ENCODE measurements around the gene TBC1D20.

The TBC1D20 gene

GRCh38 chr20:437787-438486 is 24.4 kb downstream of the TBC1D20 start:
- DNase-seq (ENCODE audit: low spot score) = no peak
- H3K4me1 Mint-ChIP-seq (ENCODE audit: low read depth) = peaks cover 58% of the 10 kb centered on the region
- no peak overlapping the region for H3K27ac Mint-ChIP-seq
- peak overlapping the region; percentile 81 for H3K4me3 Mint-ChIP-seq
- no peaks in the 10 kb centered on the region for H3K9me3 Mint-ChIP-seq
- peaks cover 79% of the 10 kb centered on the region for H3K36me3 Mint-ChIP-seq (ENCODE audit: low read depth)
- no peaks in the 10 kb centered on the region for H3K27me3 Mint-ChIP-seq (ENCODE audit: low read depth)

DNA sequence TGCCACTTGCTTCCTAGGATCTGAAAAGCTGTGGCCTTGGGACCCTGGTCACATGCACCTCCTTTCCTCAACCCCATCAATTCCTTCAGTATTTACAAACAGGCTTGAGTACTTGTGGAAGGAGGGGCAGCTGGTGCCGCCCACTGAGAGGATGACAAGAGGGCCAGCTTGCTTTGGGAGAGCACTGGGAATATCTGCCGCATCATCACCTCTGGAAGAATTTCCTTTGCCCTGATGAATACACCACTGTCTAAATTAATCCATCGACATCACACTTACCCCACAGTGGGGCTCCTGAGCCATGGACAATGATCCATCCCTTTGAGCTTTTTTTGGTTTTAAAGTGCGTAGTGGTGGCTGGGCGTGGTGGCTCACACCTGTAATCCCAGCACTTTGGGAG is 25.9 kb downstream of the TBC1D20 start:
- Mint-ChIP-seq H3K27me3 (ENCODE audit: low read depth) (no peaks in the 10 kb centered on the region), H3K9me3 (no peaks in the 10 kb centered on the region), H3K27ac (no peak overlapping the region), H3K4me1 (ENCODE audit: low read depth) (peaks cover 60% of the 10 kb centered on the region), H3K36me3 (ENCODE audit: low read depth) (peaks cover 70% of the 10 kb centered on the region), H3K4me3 (no peak overlapping the region)
- no peak for DNase-seq (ENCODE audit: low spot score)

- Mint-ChIP-seq H3K27ac (no peak overlapping the region), H3K36me3 (ENCODE audit: low read depth) (peaks cover 67% of the 10 kb centered on the region), H3K9me3 (no peaks in the 10 kb centered on the region), H3K4me3 (no peak overlapping the region), H3K27me3 (ENCODE audit: low read depth) (no peaks in the 10 kb centered on the region), H3K4me1 (ENCODE audit: low read depth) (peaks cover 57% of the 10 kb centered on the region)
- no peak for DNase-seq (ENCODE audit: low spot score)
Observed at GRCh38 chr20:435558-435957, 26.8 kb downstream of the TBC1D20 start.

GRCh38 chr20:434661-435419 is 27.5 kb downstream of the TBC1D20 start:
- Mint-ChIP-seq H3K9me3 (no peaks in the 10 kb centered on the region), H3K4me1 (ENCODE audit: low read depth) (peaks cover 53% of the 10 kb centered on the region), H3K4me3 (peak overlapping the region; percentile 48), H3K36me3 (ENCODE audit: low read depth) (peaks cover 68% of the 10 kb centered on the region), H3K27me3 (ENCODE audit: low read depth) (no peaks in the 10 kb centered on the region), H3K27ac (no peak overlapping the region)
- DNase-seq (ENCODE audit: low spot score) = no peak

DNA sequence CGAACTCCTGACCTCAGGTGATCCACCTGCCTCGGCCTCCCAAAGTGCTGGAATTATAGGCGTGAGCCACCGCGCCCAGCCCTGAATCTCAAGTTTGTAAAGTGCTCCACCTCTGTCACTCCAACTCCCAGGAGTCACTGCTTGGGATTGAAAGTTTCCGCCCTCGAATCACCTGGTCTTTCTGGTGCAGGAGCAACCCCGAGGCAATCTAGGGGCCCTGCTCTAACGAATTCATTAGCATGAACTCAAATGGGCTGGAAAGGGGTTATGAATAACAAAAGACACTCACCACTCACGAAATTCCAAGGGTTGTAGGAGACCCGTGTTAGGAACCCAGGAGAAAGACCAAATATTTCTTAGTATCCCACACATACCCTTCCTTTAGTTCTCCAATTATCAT is 28.1 kb downstream of the TBC1D20 start:
- DNase-seq (ENCODE audit: low spot score) = no peak
- Mint-ChIP-seq H3K4me3 (peak overlapping the region; percentile 48), H3K4me1 (ENCODE audit: low read depth) (peaks cover 47% of the 10 kb centered on the region), H3K27ac (no peak overlapping the region), H3K36me3 (ENCODE audit: low read depth) (peaks cover 68% of the 10 kb centered on the region), H3K27me3 (ENCODE audit: low read depth) (no peaks in the 10 kb centered on the region), H3K9me3 (no peaks in the 10 kb centered on the region)

GRCh38 chr20:433300-433975 is 28.9 kb downstream of the TBC1D20 start:
- H3K4me3 Mint-ChIP-seq = peak overlapping the region; percentile 62
- peaks cover 65% of the 10 kb centered on the region for H3K36me3 Mint-ChIP-seq (ENCODE audit: low read depth)
- H3K27me3 Mint-ChIP-seq (ENCODE audit: low read depth) = no peaks in the 10 kb centered on the region

GRCh38 chr20:432677-433299 is 29.5 kb downstream of the TBC1D20 start:
- H3K27ac Mint-ChIP-seq = peak overlapping the region; percentile 89
- peaks cover 63% of the 10 kb centered on the region for H3K36me3 Mint-ChIP-seq (ENCODE audit: low read depth)
- H3K27me3 Mint-ChIP-seq (ENCODE audit: low read depth) = no peaks in the 10 kb centered on the region
- H3K4me3 Mint-ChIP-seq = peak overlapping the region; percentile 62
- peaks cover 33% of the 10 kb centered on the region for H3K4me1 Mint-ChIP-seq (ENCODE audit: low read depth)
- DNase-seq (ENCODE audit: low spot score) = no peak
- H3K9me3 Mint-ChIP-seq = no peaks in the 10 kb centered on the region

More at GRCh38 chr20:433300-433975, 28.9 kb downstream of the TBC1D20 start:
- Mint-ChIP-seq H3K4me1 (ENCODE audit: low read depth) (peaks cover 39% of the 10 kb centered on the region), H3K27ac (peak overlapping the region; percentile 89), H3K9me3 (no peaks in the 10 kb centered on the region)
- DNase-seq (ENCODE audit: low spot score) = peak; percentile 84

DNA sequence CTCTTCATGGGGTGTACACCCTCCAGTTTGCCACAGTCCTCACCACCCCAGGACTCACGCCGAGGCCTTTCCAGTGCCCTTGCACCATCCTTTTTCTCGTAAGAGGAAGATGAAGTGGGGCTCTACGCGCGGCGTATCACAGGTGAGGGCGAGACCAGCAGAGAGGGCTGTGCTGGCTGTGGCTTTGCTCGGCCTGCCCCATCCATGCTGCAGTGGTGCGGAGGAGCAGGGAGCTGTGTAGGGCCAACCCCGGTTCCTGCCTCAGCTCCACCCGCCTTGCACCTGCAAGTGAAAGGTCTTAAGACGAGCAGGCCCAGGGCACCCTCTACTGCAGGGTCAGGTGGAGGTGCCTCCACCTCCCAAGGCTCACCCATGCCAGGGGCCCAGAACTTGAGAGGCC is 30.1 kb downstream of the TBC1D20 start:
- Mint-ChIP-seq H3K4me3 (no peak overlapping the region), H3K9me3 (no peaks in the 10 kb centered on the region), H3K36me3 (ENCODE audit: low read depth) (peaks cover 64% of the 10 kb centered on the region), H3K27ac (peak overlapping the region; percentile 65), H3K27me3 (ENCODE audit: low read depth) (no peaks in the 10 kb centered on the region), H3K4me1 (ENCODE audit: low read depth) (peaks cover 28% of the 10 kb centered on the region)
- DNase-seq (ENCODE audit: low spot score) = no peak

DNA sequence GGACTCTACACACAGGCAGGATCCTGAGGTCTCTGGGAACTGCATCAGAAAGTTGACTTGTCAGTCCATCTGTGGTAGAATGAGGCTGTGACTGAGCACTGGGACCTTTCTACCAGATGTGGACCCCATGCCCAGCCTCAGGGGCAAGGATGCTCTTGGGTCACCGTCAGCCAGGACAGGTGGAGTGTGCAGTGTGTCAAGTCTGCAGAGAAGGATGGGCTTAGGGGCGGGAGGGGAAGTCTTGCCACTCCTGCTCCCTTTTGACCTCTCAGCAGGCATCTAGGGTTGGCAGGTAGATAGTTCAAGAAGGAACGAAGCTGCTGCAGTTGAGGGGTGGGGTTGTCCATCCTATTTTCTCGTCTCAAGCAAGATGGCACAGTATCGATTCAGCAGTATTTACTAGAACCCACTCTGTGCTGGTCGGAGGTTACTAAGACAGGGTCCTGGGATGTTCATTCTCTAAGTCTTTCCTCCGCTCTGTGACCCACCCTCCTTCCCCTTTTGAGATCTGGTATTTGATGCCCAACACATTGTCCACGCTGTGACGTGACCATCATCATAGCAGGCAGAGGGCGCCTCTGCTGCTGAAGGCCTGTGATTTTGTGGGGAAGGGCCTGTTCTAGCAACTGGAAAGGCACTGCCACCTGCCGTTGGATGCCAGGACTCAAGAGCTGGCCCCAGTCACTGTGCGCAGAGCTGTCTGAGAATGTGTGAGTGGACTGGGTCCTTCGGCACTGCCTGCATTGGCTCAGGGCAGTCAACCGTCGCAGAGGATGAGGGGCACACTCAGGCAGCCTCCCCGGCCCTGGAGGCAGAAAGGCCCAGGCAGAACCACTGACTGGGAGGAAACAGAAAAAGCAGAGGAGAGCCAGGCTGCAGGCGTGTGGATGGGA is 31.1 kb downstream of the TBC1D20 start:
- Mint-ChIP-seq H3K9me3 (no peaks in the 10 kb centered on the region), H3K27ac (peak overlapping the region; percentile 64), H3K4me3 (no peak overlapping the region), H3K36me3 (ENCODE audit: low read depth) (peaks cover 59% of the 10 kb centered on the region), H3K4me1 (ENCODE audit: low read depth) (peaks cover 28% of the 10 kb centered on the region), H3K27me3 (ENCODE audit: low read depth) (no peaks in the 10 kb centered on the region)
- DNase-seq (ENCODE audit: low spot score) = peak; percentile 37

GRCh38 chr20:430091-430999 is 32.0 kb downstream of the TBC1D20 start:
- peaks cover 24% of the 10 kb centered on the region for H3K4me1 Mint-ChIP-seq (ENCODE audit: low read depth)
- no peaks in the 10 kb centered on the region for H3K27me3 Mint-ChIP-seq (ENCODE audit: low read depth)
- no peak overlapping the region for H3K27ac Mint-ChIP-seq
- no peaks in the 10 kb centered on the region for H3K9me3 Mint-ChIP-seq
- peaks cover 53% of the 10 kb centered on the region for H3K36me3 Mint-ChIP-seq (ENCODE audit: low read depth)
- no peak overlapping the region for H3K4me3 Mint-ChIP-seq
- no peak for DNase-seq (ENCODE audit: low spot score)

GRCh38 chr20:428658-429200 is 33.6 kb downstream of the TBC1D20 start:
- no peak for DNase-seq (ENCODE audit: low spot score)
- H3K4me1 Mint-ChIP-seq (ENCODE audit: low read depth) = peaks cover 27% of the 10 kb centered on the region
- H3K9me3 Mint-ChIP-seq = no peaks in the 10 kb centered on the region
- no peak overlapping the region for H3K4me3 Mint-ChIP-seq
- peaks cover 55% of the 10 kb centered on the region for H3K36me3 Mint-ChIP-seq (ENCODE audit: low read depth)
- H3K27ac Mint-ChIP-seq = no peak overlapping the region
- H3K27me3 Mint-ChIP-seq (ENCODE audit: low read depth) = no peaks in the 10 kb centered on the region

All from T-helper 2 cell treated with Interferon-gamma antibody and Interleukin-4, amounts not matched to agents 5 μg/mL and 100 μg/mL, for 36 hours (primary cell).